ENCODE measurements around the gene SCP2D1.

Gene SCP2D1

DNA sequence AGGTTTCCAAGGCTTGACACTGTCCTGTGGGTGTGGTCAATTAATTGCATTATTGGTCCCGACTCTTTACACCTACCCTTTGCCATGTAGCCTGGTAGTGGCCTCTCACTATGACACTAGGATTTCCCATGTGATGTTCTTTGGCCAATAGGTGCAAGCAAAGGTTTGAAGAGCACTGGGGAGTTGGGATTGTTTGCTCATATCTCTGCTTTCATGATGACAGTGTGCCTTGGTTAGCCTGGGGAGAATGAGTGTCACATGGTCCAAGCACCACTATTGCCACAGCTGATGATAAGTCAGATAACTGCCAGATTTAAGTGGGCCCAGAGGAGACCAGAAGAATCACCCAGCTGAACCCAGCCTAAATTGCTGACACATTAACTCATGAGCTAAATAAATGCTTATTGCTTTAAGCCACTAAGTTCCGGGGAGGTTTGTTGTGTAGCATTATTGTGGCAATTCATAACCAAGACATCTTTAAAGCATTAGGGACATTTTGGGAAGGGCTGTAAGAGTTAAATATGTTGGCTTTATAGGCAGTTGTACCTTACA, 17.2 kb upstream of the SCP2D1 start:
- no peak overlapping the region for H3K4me3 Mint-ChIP-seq

DNA sequence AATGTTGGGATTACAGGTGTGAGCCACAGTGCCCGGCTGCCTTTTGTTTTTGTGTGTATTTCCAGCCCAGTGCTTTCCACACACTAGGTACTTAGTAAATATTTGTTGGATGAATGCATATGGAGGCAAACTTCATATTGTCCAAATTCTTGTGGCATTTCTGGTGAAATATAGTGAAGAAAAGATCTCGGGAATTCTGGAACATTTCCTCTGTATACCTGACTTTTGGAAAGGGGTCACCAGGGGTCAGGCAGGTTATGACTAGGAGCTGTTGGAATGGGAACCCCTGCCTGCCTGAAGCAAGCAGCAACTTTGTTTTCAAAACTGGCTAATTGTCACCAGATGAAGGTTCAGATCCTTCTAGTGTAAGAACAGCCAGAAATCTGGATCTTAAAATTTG, 12.1 kb upstream of the SCP2D1 start:
- H3K27ac Mint-ChIP-seq: no peak overlapping the region

More for the DNA sequence above, 17.2 kb upstream of the SCP2D1 start:
- Mint-ChIP-seq H3K36me3 (peaks cover 3% of the 10 kb centered on the region), H3K4me1 (peaks cover 22% of the 10 kb centered on the region), H3K27me3 (no peaks in the 10 kb centered on the region), H3K27ac (no peak overlapping the region), H3K9me3 (peaks cover 4% of the 10 kb centered on the region)

DNA sequence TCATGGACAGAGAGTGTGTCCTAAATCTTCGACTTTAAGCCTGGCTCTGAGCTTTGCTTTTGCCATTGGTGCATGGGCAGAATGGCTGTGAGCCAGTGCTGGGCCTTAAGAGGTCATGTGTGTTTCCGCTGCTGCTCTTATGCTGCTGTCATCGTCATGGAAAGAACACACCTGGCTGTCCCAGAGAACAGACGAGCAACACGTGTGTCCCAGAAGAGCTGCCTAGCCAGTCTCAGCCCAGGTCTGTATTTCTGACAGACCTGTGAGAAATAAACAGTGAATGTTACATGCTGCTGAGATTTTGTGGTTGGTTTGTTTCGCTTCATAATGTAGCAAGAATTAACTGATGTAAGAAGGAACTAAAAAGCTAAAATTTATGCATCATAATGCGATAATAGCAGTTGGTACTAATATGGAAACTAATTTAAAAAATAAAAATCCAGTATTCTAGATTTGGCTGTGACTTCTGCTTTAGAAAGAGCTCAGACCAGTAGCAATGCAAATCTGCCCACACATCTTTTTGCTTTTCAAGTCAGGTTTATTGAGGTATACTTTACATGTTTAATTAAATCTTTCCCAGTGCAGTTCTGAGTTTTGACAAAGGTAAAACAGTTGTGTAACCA, 11.5 kb upstream of the SCP2D1 start:
- Mint-ChIP-seq H3K27me3 (no peaks in the 10 kb centered on the region), H3K36me3 (no peaks in the 10 kb centered on the region), H3K9me3 (no peaks in the 10 kb centered on the region), H3K4me1 (peaks cover 25% of the 10 kb centered on the region), H3K4me3 (no peak overlapping the region), H3K27ac (no peak overlapping the region)

More for the DNA sequence above, 12.1 kb upstream of the SCP2D1 start:
- peaks cover 22% of the 10 kb centered on the region for H3K4me1 Mint-ChIP-seq
- no peaks in the 10 kb centered on the region for H3K27me3 Mint-ChIP-seq
- peaks cover under 1% of the 10 kb centered on the region for H3K36me3 Mint-ChIP-seq
- H3K4me3 Mint-ChIP-seq: no peak overlapping the region
- peaks cover under 1% of the 10 kb centered on the region for H3K9me3 Mint-ChIP-seq

DNA sequence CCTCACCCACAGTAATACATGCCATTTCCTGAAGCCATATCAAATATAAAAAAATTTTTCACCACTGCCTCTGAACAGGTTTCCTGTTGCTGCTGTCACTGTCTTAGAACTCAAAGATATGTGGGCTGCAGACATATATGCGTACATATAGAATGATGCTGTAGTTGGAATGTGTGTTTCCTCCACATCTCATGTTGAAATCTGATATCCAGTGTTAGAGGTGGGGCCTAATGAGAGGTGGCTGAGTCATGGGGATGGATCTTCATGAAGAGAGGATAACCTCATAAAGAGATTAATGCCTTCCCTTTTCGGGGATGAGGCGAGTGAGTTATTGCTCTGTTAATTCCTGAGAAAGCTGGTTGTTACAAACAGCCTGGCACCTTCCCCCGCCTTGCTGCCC, 7.7 kb upstream of the SCP2D1 start:
- H3K27me3 Mint-ChIP-seq: no peaks in the 10 kb centered on the region
- peak overlapping the region; percentile 72 for H3K27ac Mint-ChIP-seq
- H3K9me3 Mint-ChIP-seq: no peaks in the 10 kb centered on the region
- H3K4me1 Mint-ChIP-seq: peaks cover 21% of the 10 kb centered on the region
- H3K36me3 Mint-ChIP-seq: no peaks in the 10 kb centered on the region
- H3K4me3 Mint-ChIP-seq: no peak overlapping the region

DNA sequence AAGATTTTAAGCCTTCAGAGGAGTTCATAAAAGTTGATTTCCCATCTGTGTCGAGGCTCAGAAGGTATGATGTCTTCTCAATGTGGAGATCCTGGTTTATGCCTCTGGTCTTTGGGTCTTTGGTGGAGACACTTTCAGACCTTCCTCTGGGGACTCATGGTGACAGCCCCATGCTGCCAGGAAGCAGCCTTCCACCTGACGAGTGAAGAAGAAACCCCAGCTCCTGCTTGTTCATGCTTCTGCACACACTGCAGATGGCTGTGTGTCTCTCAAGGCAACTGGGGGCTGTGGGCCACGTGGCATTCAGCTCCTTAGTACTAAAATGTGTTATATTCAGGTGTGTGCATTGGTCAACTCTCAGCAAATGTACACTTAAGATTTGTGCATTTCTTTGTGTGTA, 4.9 kb upstream of the SCP2D1 start:
- Mint-ChIP-seq H3K27ac (no peak overlapping the region), H3K27me3 (peaks cover 2% of the 10 kb centered on the region), H3K9me3 (no peaks in the 10 kb centered on the region), H3K4me1 (peaks cover 21% of the 10 kb centered on the region), H3K36me3 (no peaks in the 10 kb centered on the region), H3K4me3 (no peak overlapping the region)

DNA sequence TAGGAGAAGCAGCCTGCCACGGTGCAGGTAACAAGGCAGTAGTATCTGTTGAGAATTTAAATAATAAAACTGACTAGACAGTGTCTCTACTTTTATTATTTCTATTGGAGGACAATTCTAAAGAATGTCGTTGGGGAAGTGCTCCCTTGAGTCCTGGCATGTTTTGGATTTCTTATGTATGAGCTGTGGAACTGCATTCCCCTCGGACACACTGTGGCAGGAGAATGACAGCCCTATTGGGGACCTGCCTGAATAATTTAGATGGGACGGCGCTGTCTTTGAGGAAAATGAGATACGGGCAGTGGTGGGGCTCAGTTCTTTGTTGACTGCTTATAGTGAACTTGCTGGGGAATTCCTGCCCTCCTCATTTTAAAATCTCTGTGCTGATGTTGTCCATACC, 2.4 kb upstream of the SCP2D1 start:
- no peaks in the 10 kb centered on the region for H3K36me3 Mint-ChIP-seq
- H3K4me3 Mint-ChIP-seq: no peak overlapping the region
- peaks cover 7% of the 10 kb centered on the region for H3K4me1 Mint-ChIP-seq
- no peaks in the 10 kb centered on the region for H3K9me3 Mint-ChIP-seq
- H3K27ac Mint-ChIP-seq: no peak overlapping the region
- peaks cover 2% of the 10 kb centered on the region for H3K27me3 Mint-ChIP-seq

DNA sequence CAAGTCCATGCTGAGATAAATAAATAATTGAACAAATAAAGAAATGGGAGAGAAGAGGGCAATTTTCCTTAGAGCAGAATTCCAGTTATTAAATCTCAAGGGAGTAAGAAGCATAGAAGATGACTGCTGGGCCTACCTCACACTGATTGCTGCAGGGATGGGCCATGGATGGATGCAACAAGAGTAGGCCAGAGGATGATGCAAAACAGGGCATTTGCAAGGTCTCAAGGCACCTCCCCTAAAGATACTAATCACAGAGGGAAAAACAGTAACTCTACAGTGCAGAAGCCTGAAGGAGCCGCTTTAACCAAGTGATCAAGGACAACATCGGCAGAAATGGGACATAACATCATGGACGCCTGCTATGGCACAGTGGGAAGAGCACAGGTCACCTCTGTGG, 1.7 kb upstream of the SCP2D1 start:
- Mint-ChIP-seq H3K27ac (no peak overlapping the region), H3K27me3 (peaks cover 2% of the 10 kb centered on the region), H3K4me3 (no peak overlapping the region), H3K36me3 (no peaks in the 10 kb centered on the region), H3K9me3 (no peaks in the 10 kb centered on the region), H3K4me1 (no peaks in the 10 kb centered on the region)

DNA sequence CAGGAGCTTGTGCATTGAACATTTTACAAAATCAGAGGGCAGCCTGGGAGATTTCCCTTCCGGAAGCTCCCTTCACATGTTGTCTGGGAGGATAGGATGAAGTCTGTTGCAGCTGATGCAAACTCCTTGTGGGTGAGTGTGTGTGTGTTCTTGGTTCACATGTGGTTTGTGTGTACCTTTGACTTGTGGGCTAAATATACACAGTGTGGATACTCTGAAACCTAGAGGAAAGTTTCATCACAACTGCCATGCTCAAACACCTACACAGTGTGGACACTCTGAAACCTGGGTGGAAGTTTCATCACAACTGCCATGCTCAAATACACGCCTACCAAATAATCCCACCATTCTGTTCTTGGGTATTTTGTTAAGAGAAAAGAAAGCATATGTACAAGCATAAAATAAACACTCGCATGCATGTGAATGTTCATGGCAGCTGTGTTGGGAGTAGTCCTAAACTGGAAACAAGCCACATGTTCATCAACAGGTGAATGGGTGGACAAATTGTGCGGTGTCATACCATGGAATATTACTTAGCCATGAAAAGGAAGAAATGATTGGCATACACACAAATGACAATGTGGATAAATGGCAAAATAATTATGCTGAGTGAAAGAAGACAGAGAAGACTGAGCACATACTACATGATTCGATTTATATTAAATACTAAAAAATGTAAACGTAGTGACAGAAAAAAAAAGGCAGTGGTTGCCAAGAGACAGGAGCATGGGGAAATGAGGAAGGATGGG, 1.8 kb downstream of the SCP2D1 start:
- Mint-ChIP-seq H3K9me3 (no peaks in the 10 kb centered on the region), H3K36me3 (no peaks in the 10 kb centered on the region), H3K27ac (no peak overlapping the region), H3K4me3 (no peak overlapping the region), H3K27me3 (peaks cover 2% of the 10 kb centered on the region), H3K4me1 (no peaks in the 10 kb centered on the region)

DNA sequence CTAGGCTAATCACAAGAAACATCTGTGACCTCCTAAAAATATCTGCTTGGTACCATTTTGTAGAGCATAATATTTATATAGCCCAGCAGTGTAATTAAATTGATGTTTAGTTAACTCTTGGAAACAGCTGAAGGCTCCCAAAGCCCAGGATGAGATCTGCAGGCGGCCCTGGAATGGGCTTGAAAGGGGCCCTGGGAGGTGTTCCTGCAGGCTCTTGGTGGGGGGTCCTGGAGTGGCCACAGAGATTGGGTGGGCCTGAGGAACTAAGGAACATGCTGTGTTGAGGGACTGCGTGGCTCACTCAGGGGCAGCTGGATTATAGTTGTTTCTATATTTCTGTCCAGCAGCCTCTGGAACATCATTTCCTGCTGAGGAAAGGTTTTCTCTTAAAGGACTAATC, 9.2 kb downstream of the SCP2D1 start:
- no peaks in the 10 kb centered on the region for H3K9me3 Mint-ChIP-seq
- no peak overlapping the region for H3K27ac Mint-ChIP-seq
- H3K4me3 Mint-ChIP-seq: no peak overlapping the region
- no peaks in the 10 kb centered on the region for H3K36me3 Mint-ChIP-seq
- no peaks in the 10 kb centered on the region for H3K4me1 Mint-ChIP-seq
- no peaks in the 10 kb centered on the region for H3K27me3 Mint-ChIP-seq

DNA sequence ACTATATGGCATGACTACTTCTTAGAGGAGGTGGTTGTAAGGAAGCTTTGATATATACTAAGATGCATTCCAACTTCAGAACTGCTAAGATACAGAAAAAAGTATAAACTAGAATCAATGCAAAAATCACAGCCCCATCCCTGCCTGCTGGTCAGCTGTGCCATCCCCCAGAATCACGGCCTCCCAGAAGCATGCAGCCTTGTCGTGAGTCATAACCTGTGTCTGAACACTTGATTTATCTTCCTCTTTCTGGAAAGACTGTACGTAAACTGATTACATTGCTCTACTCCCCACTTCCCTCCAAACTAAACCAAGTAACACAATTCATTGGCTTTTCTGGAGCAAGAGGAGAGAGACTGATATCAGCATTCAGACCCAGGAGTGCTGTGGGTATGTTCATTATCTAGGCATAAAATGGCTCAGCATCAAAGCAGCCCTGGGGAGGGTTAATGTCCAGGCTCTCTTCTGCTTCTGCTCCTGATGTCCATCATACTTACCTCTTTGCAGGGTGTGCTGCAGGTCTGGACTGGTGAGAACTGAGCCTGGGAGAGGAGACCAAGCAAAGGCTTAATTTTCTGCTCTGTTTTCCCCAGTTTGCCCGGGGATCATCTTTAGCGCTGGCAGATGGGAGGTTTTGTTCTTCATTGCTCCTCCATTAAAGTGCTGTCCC, 18.4 kb downstream of the SCP2D1 start:
- Mint-ChIP-seq H3K36me3 (no peaks in the 10 kb centered on the region), H3K27me3 (no peaks in the 10 kb centered on the region), H3K4me3 (no peak overlapping the region), H3K27ac (no peak overlapping the region), H3K4me1 (no peaks in the 10 kb centered on the region), H3K9me3 (no peaks in the 10 kb centered on the region)

DNA sequence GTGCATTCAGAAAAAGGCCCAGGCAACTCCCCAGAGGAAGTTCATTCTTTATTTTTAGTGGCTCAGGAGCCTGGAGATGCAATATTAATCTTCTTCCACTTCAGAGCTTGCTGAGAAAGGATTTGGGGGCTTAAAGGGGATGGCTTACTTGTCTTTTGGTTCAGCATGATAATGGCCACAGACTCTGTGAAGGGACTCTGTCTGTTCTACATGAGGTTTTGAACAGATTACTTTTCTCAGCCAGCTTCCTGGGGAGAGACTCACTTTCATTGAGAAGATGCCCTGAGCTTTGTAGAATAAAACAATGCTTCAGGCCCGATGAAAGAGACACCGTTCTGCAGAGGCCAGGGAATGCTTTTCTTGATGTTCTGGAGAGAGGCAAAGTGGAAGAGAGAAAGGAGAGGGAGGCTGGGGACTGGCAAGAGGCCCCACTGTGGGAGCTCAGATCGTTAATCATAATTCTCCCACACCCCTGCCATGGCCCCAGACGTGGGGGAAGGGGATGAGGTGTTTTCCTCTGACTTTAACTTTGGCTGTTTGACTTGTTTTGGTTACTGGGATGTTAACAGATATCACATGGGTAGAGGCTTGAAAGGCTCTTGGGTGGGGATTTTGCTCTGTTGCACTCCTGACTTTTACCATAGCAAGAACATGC, 19.1 kb downstream of the SCP2D1 start:
- Mint-ChIP-seq H3K27me3 (no peaks in the 10 kb centered on the region), H3K27ac (no peak overlapping the region), H3K4me1 (no peaks in the 10 kb centered on the region)

DNA sequence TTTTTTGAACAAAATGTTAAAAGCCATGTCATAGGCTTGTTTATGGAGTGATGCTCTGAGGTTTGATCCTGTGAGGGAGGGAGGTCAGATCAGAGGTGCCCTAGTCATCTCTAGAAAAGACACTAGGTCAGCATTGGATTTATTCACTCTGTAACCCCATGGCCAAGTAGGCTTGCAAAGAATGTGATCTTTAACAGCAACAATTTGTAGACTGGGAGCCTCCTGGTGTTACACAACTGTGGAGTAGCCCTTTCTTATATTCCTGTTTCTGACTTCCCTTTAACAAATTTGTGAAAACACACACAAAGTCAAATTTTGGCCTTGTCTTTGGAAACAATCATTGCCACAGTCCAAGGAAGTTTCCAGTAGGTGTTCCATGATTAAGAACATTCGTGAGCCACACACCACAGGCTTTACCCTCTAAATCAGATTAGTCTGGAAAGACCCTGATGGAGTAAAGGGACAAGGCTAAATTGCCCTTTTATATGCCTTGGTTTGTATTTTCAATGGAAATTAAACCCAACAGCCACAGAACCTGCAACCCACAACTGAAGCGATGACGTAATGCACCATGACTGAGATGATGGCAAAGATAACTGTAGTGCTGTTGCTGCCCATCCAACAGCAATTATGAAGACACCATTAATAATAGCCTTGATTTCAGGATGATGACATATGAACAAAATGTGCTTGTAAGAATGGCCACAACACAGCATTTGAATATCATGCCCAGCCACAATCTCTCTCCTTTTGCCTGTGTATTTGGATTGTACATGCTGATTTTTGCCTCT, 22.1 kb downstream of the SCP2D1 start:
- Mint-ChIP-seq H3K36me3 (no peaks in the 10 kb centered on the region), H3K4me3 (no peak overlapping the region)

More for the DNA sequence above, 19.1 kb downstream of the SCP2D1 start:
- H3K36me3 Mint-ChIP-seq: no peaks in the 10 kb centered on the region
- H3K4me3 Mint-ChIP-seq: no peak overlapping the region
- H3K9me3 Mint-ChIP-seq: no peaks in the 10 kb centered on the region

DNA sequence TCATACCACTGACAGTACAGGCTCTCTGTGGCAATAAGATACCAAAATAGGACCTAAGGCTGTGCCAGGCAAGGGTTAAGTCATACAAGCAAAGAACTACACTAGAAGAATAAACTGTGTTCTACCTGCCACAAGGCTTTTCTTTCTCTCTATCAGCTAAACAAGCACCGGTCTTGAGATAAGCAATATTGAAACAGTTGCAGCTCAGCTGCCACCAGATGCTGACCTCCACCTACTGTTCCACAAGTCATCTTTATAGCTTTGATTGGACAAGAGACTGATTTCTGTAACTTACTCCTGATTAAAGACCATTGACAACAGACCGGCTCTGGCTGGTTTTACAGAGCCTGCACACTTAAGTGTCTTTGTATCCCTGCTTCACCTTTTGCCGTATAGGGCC, 24.1 kb downstream of the SCP2D1 start:
- H3K27me3 Mint-ChIP-seq: no peaks in the 10 kb centered on the region
- H3K4me3 Mint-ChIP-seq: no peak overlapping the region
- no peaks in the 10 kb centered on the region for H3K9me3 Mint-ChIP-seq

More for the DNA sequence above, 22.1 kb downstream of the SCP2D1 start:
- H3K9me3 Mint-ChIP-seq: no peaks in the 10 kb centered on the region
- no peak overlapping the region for H3K27ac Mint-ChIP-seq
- no peaks in the 10 kb centered on the region for H3K27me3 Mint-ChIP-seq
- H3K4me1 Mint-ChIP-seq: no peaks in the 10 kb centered on the region

DNA sequence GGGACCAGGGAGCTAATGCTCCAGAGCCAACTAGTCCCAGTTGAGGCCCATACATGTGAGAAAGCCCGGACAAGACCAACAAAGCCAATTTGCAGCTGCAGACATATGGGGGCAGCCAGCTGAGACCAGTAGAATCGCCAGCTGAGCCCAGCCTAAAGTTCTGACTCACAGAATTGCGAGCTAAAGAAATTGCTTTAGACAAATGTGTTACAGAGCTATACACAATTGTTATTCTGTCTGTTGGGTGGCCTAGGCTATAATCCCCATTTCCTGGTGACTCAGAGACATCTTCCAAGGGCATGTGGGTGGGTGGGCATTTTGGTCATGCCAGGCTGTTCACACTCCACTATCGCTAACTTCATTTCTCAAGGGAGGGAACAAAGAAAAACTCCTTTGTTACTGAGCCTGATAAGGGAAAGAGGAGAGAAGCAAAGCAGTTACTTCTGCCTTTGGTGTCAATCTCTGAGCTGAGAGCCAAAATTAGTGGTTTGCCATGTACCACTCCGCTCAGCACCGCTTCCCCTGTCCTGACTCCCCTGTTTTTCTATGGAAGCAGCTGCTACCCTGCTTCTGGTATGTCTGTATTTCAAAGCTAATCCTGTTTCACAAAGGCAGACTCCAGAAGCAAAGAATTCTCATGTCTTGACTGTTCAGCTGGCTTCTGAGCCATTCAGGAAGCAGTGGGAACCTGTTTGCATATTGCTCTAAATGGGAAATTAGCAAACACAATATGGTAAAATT, 26.1 kb downstream of the SCP2D1 start:
- H3K9me3 Mint-ChIP-seq: no peaks in the 10 kb centered on the region
- no peak overlapping the region for H3K4me3 Mint-ChIP-seq
- no peaks in the 10 kb centered on the region for H3K4me1 Mint-ChIP-seq
- H3K27ac Mint-ChIP-seq: no peak overlapping the region
- no peaks in the 10 kb centered on the region for H3K36me3 Mint-ChIP-seq
- H3K27me3 Mint-ChIP-seq: no peaks in the 10 kb centered on the region

More for the DNA sequence above, 24.1 kb downstream of the SCP2D1 start:
- Mint-ChIP-seq H3K36me3 (no peaks in the 10 kb centered on the region), H3K27ac (no peak overlapping the region), H3K4me1 (no peaks in the 10 kb centered on the region)

Data from activated naive CD4-positive, alpha-beta T cell treated with anti-CD3 and anti-CD28 coated beads, Interleukin-2, amount 50 U/mL, for 24 hours (primary cell).